Trophoblast cell (in vitro differentiated cells and primary cell): ENCODE results near the gene ERC1.

Experiments used
- DNase-seq, 2 donors: peaks; one replicate each; pipeline ENCODE4 v3.0.0-alpha.2; 2016
- H2AFZ ChIP-seq: 2 replicates; pipeline ENCODE4 v1.6.1; 2013; ENCODE audit warnings: low read length, moderate library complexity, mild to moderate bottlenecking; ENCODE audit not compliant: insufficient read depth, poor library complexity
- H2AK5ac ChIP-seq: 2 replicates; pipeline ENCODE4 v1.6.1; 2013; ENCODE audit warnings: mild to moderate bottlenecking, low read length
- H2BK120ac ChIP-seq: 2 replicates; pipeline ENCODE4 v1.6.1; 2013; ENCODE audit warnings: low read length, mild to moderate bottlenecking, moderate library complexity; ENCODE audit not compliant: insufficient read depth, poor library complexity
- H2BK12ac ChIP-seq: 2 replicates; pipeline ENCODE4 v1.6.1; 2013; ENCODE audit warnings: mild to moderate bottlenecking, low read length, moderate library complexity
- H2BK5ac ChIP-seq: 2 replicates; pipeline ENCODE4 v1.6.1; 2013; ENCODE audit warnings: low read length, low read depth, moderate library complexity, mild to moderate bottlenecking; ENCODE audit not compliant: poor library complexity
- H3K14ac ChIP-seq: 2 replicates; pipeline ENCODE4 v1.6.1; 2013; ENCODE audit warnings: mild to moderate bottlenecking, low read length
- H3K18ac ChIP-seq: 2 replicates; pipeline ENCODE4 v1.6.1; 2013; ENCODE audit warnings: mild to moderate bottlenecking, low read length
- H3K23ac ChIP-seq: 2 replicates; pipeline ENCODE4 v1.6.1; 2013; ENCODE audit warnings: low read length
- H3K27ac ChIP-seq: 2 replicates; pipeline ENCODE4 v1.5.1; 2013; ENCODE audit warnings: low read depth, mild to moderate bottlenecking, inconsistent platforms, low read length, moderate library complexity
- H3K27me3 ChIP-seq: 2 replicates; pipeline ENCODE4 v1.6.1; 2013; ENCODE audit warnings: inconsistent platforms, mild to moderate bottlenecking, low read length, moderate library complexity; ENCODE audit not compliant: insufficient read depth
- H3K36me3 ChIP-seq, 2 experiments: 1 replicate in 1 of 2; 2 replicates in 1 of 2; pipeline ENCODE4 v1.6.1; 2013; ENCODE audit warnings: low read length in 2 of 2, mild to moderate bottlenecking in 2 of 2, moderate library complexity in 1 of 2; ENCODE audit not compliant: insufficient read depth in 2 of 2, control insufficient read depth in 1 of 2
- H3K4ac ChIP-seq: 2 replicates; pipeline ENCODE4 v1.6.1; 2013; ENCODE audit warnings: low read depth, mild to moderate bottlenecking, low read length, moderate library complexity
- H3K4me1 ChIP-seq, 2 experiments: 1 replicate in 1 of 2; 2 replicates in 1 of 2; pipeline ENCODE4 v1.6.1; 2013; ENCODE audit warnings: low read length in 2 of 2, mild to moderate bottlenecking in 2 of 2, moderate library complexity in 1 of 2; ENCODE audit not compliant: insufficient read depth in 2 of 2, control insufficient read depth in 1 of 2
- H3K4me2 ChIP-seq: 2 replicates; pipeline ENCODE4 v1.6.1; 2013; ENCODE audit warnings: inconsistent platforms, mild to moderate bottlenecking, low read length, moderate library complexity
- H3K4me3 ChIP-seq: 2 replicates; pipeline ENCODE4 v1.5.1; 2013; ENCODE audit warnings: mild to moderate bottlenecking, low read depth, low read length, inconsistent platforms
- H3K79me1 ChIP-seq: one replicate; pipeline ENCODE4 v1.6.1; 2013; ENCODE audit warnings: low read length
- H3K79me2 ChIP-seq: 2 replicates; pipeline ENCODE4 v1.6.1; 2013; ENCODE audit warnings: low read length, mild to moderate bottlenecking; ENCODE audit not compliant: control insufficient read depth, insufficient read depth, poor library complexity
- H3K9ac ChIP-seq: 2 replicates; pipeline ENCODE4 v1.6.1; 2013; ENCODE audit warnings: mild to moderate bottlenecking, low read length
- H3K9me3 ChIP-seq: 2 replicates; pipeline ENCODE4 v1.6.1; 2013; ENCODE audit warnings: low read depth, mild to moderate bottlenecking, control low read depth, inconsistent platforms, low read length; ENCODE audit not compliant: insufficient read depth
- H4K12ac ChIP-seq: 2 replicates; pipeline ENCODE4 v1.6.1; 2013; ENCODE audit warnings: low read depth, mild to moderate bottlenecking, low read length, moderate library complexity
- H4K8ac ChIP-seq: 2 replicates; pipeline ENCODE4 v1.6.1; 2013; ENCODE audit warnings: low read depth, mild to moderate bottlenecking, low read length, moderate library complexity
- H4K91ac ChIP-seq: one replicate; pipeline ENCODE4 v1.6.1; 2013; ENCODE audit warnings: low read depth, mild to moderate bottlenecking, low read length, moderate library complexity
- WGBS: extraction: QIAGEN DNeasy Blood & Tissue Kit; methylation state at CpG from one replicate; pipeline ENCODE4 v1.1.7; 2013; ENCODE audit warnings: missing lambda C conversion rate; ENCODE audit not compliant: insufficient read length, insufficient coverage; ENCODE audit errors: extremely low coverage; 5-methylcytosine and 5-hydroxymethylcytosine counted together

The ERC1 gene

DNA sequence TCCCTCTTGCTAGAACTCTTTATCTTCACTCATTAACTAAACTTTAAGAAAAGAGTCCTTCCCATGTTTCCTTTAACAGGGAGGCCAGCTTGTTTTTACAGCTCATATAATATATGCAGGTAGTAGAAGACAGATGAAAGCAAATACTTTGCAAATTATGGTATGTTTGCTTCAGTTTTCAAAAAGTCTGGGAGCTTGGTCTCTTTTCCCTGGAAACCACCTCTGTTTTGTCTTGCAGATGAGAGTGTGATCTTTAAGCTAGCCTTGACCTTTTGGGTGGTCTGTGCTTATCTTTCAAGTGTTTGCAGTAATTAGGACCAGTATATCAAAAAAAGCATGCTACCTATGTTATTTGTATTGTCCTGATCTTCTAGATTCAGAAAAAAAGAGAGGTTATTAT, 62.7 kb downstream of the ERC1 start:
- no peak overlapping the region for H3K9ac ChIP-seq
- H3K27me3 ChIP-seq: no peaks in the 10 kb centered on the region
- H3K4me3 ChIP-seq: no peak overlapping the region
- no peak for DNase-seq
- H4K8ac ChIP-seq: no peak overlapping the region
- peaks cover 0 to 2% of the 10 kb centered on the region in 2 experiments for H3K36me3 ChIP-seq
- H3K18ac ChIP-seq: no peak overlapping the region
- no peak overlapping the region for H3K4ac ChIP-seq
- H3K23ac ChIP-seq: no peak overlapping the region
- no peaks in the 10 kb centered on the region for H3K9me3 ChIP-seq
- H2BK5ac ChIP-seq: no peak overlapping the region
- H4K12ac ChIP-seq: no peak overlapping the region
- no peak overlapping the region for H3K14ac ChIP-seq
- peaks cover 1% of the 10 kb centered on the region for H3K79me2 ChIP-seq
- H2BK12ac ChIP-seq: no peak overlapping the region
- no peak overlapping the region for H3K27ac ChIP-seq
- H3K79me1 ChIP-seq: no peaks in the 10 kb centered on the region
- no peak overlapping the region for H2BK120ac ChIP-seq
- peaks cover 0 to 3% of the 10 kb centered on the region in 2 experiments for H3K4me1 ChIP-seq
- H2AK5ac ChIP-seq: no peak overlapping the region
- no peak overlapping the region for H3K4me2 ChIP-seq
- no peak overlapping the region for H2AFZ ChIP-seq
- no peak overlapping the region for H4K91ac ChIP-seq

DNA sequence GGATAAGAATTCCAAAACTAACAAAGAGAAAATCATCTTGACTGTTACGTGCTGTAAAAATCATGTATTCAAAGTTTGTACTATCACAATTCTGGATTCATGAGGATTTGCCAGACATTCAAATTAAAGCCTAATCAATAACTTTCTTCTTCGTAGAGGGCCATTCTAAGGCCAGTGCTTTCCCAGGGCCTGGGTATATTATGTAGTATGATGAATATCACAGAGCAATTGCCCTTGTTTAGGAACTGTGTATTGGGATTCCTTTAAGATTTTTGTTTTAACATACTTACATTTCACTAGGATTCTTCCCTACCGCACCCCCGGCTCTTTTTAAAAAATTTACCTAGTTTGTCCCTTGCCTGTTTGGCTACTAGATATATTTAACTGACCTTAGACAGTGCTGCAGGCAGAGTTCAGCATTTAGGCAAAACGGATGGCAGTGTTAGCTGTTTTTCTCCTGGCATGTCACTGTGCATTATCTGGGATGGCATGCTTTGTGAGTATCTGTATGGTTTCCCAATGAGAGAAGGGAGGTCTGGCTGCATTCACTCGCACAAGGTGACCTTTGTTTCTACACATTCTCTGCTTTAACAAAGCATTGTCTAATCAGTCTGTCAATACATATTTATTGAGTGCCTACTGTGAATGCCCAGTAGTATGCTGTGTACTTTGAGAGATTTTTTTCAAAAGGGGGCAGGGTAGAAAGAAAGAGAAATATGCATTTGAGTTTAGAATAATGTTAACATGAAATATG, 63.3 kb downstream of the ERC1 start:
- no peaks in the 10 kb centered on the region for H3K79me1 ChIP-seq
- DNase-seq: no peak
- no peak overlapping the region for H2AFZ ChIP-seq
- no peak overlapping the region for H3K23ac ChIP-seq
- H3K14ac ChIP-seq: no peak overlapping the region
- no peak overlapping the region for H2AK5ac ChIP-seq
- no peak overlapping the region for H3K4ac ChIP-seq
- H3K27me3 ChIP-seq: no peaks in the 10 kb centered on the region
- no peak overlapping the region for H4K8ac ChIP-seq
- H3K18ac ChIP-seq: no peak overlapping the region
- H2BK12ac ChIP-seq: no peak overlapping the region
- no CpG with 5 or more reads among the region's 6 CpGs for WGBS
- H3K79me2 ChIP-seq: peaks cover 1% of the 10 kb centered on the region
- no peak overlapping the region for H3K4me2 ChIP-seq
- peaks cover 0 to 2% of the 10 kb centered on the region in 2 experiments for H3K36me3 ChIP-seq
- H2BK5ac ChIP-seq: no peak overlapping the region
- H2BK120ac ChIP-seq: no peak overlapping the region
- peaks cover 0 to 3% of the 10 kb centered on the region in 2 experiments for H3K4me1 ChIP-seq
- no peak overlapping the region for H3K9ac ChIP-seq
- H4K91ac ChIP-seq: no peak overlapping the region
- H3K27ac ChIP-seq: no peak overlapping the region
- H3K4me3 ChIP-seq: no peak overlapping the region
- H4K12ac ChIP-seq: no peak overlapping the region
- H3K9me3 ChIP-seq: no peaks in the 10 kb centered on the region

DNA sequence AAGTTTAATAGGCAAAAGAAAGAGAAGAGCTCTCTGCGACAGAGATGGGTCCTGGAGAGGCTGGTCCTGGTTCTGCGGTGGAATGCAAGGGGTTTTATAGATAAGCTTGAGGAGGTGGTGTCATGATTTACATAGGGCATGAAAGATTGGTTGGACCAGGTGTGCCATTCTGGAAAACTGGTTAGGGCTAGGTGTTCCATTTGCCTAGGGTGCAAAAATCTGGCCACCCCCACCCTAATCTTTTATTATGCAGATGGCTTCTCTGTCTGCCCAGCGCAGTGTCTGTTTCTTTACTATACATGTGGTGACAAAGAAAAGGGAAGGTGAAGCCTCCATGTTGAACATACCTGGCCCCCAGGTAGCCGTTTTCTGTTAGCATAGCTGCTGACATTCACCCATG, 65.4 kb downstream of the ERC1 start:
- Histone ChIP-seq H3K27me3 (no peaks in the 10 kb centered on the region), H2AFZ (no peak overlapping the region), H3K18ac (no peak overlapping the region), H3K4me1 (peaks cover 0 to 3% of the 10 kb centered on the region in 2 experiments), H3K9ac (no peak overlapping the region), H3K36me3 (peaks cover 0 to 3% of the 10 kb centered on the region in 2 experiments), H2BK120ac (no peak overlapping the region), H4K8ac (no peak overlapping the region), H4K91ac (no peak overlapping the region), H3K27ac (no peak overlapping the region), H4K12ac (no peak overlapping the region), H2AK5ac (no peak overlapping the region), H3K79me1 (no peaks in the 10 kb centered on the region), H3K9me3 (no peaks in the 10 kb centered on the region), H3K4me3 (no peak overlapping the region), H2BK5ac (no peak overlapping the region), H3K14ac (no peak overlapping the region), H2BK12ac (no peak overlapping the region), H3K4ac (no peak overlapping the region), H3K23ac (no peak overlapping the region), H3K79me2 (peaks cover 1% of the 10 kb centered on the region), H3K4me2 (no peak overlapping the region)
- no CpG with 5 or more reads among the region's 4 CpGs for WGBS
- no peak for DNase-seq

DNA sequence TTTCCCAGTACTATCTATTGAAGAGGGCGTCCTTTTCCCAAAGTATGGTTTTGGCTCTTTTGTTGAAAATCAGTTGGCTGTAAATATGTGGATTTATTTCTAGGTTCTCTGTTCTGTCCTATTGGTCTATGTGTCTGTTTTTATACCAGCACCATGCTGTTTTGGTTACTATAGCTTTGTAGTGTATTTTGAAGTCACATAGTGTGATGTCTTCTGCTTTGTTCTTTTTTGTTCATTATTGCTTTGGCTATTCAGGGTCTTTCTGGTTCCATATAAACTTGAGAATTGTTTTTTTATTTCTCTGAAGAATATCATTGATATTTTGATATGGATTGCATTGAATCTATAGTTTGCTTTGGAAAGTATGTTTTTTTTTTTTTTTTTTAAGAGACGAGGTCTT, 67.4 kb downstream of the ERC1 start:
- Histone ChIP-seq H4K8ac (no peak overlapping the region), H3K27ac (no peak overlapping the region), H3K36me3 (peaks cover 3 to 4% of the 10 kb centered on the region in 2 experiments), H3K4me2 (no peak overlapping the region), H4K12ac (no peak overlapping the region), H3K79me2 (peaks cover 1% of the 10 kb centered on the region), H2BK12ac (no peak overlapping the region), H3K9ac (no peak overlapping the region), H3K4me3 (no peak overlapping the region), H3K23ac (no peak overlapping the region), H2BK120ac (no peak overlapping the region), H3K18ac (no peak overlapping the region), H3K4ac (no peak overlapping the region), H3K14ac (no peak overlapping the region), H2AFZ (no peak overlapping the region), H2BK5ac (no peak overlapping the region), H3K9me3 (peaks cover 1% of the 10 kb centered on the region), H3K4me1 (peaks cover 0 to 3% of the 10 kb centered on the region in 2 experiments), H3K79me1 (no peaks in the 10 kb centered on the region), H3K27me3 (no peaks in the 10 kb centered on the region), H4K91ac (no peak overlapping the region), H2AK5ac (no peak overlapping the region)
- no peak for DNase-seq
- WGBS: no CpG with 5 or more reads among the region's 2 CpGs
